ENCODE data around the gene RCAN1.
"Not testable (repeated sequence)": the region's sequence is repeated elsewhere in the genome, so short reads cannot be mapped to it uniquely, and the experiment has no call there.

DNA sequence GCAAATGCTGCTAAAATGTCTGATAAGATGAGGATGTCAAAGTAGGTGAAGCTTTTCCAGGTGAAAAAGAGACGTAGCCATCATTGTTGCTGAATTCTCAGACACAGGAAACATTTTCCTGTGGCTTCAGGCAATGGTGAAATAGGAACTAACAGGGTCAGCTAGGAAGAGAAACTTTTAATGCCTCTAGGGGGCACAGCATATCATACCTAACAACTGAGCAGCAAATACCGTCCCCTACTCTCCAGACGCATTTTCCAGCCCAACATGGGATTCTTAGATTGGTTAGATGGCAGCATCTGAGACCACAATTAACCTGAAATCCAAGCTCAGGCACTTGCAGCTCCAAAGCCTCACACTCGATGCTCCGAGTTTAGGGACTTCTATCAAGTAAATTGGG lies 131.1 kb downstream of the RCAN1 start:
- not testable (repeated sequence) for TF ChIP-seq GATAD2A, CC2D1A, ZBTB7A, ZNF274, ZNF678 (CRISPR knock-in tag; IDR thresholded peaks at IDR 0.05)

Measured in HepG2 (cell line).